ENCODE measurements around the gene OR2H1.
"Not testable (repeated sequence)": the region's sequence is repeated elsewhere in the genome, so short reads cannot be mapped to it uniquely, and the experiment has no call there.

Gene OR2H1

GRCh38 chr6:29456971-29457370, at the start of gene OR2H1, which contains the start of gene OR11A1:
Gene OR2H1 (plus strand): TSS chr6:29457155. CDS start chr6:29461770, 4,615 bp downstream.
Gene OR11A1 (minus strand): TSS chr6:29457071. CDS start chr6:29427641, 29,430 bp downstream.
- no peak for DNase-seq (ENCODE audit: low spot score)

GRCh38 chr6:29414588-29414987, 42.4 kb upstream of the OR2H1 start, which contains the start of gene OR12D1:
Gene OR12D1 (plus strand): TSS chr6:29414928.
- DNase-seq (ENCODE audit: low spot score): no peak

- no peak for DNase-seq (ENCODE audit: low spot score)
Measured at GRCh38 chr6:29419516-29419915, 37.4 kb upstream of the OR2H1 start.

- DNase-seq (ENCODE audit: low spot score): no peak
Measured at GRCh38 chr6:29424168-29424567, 32.8 kb upstream of the OR2H1 start.

GRCh38 chr6:29424575-29424974, 32.4 kb upstream of the OR2H1 start:
- no peak for DNase-seq (ENCODE audit: low spot score)

GRCh38 chr6:29425075-29425474, 31.9 kb upstream of the OR2H1 start:
- no peak for DNase-seq (ENCODE audit: low spot score)

- no peak for DNase-seq (ENCODE audit: low spot score)
Measured at GRCh38 chr6:29426654-29427053, 30.3 kb upstream of the OR2H1 start.

- not testable (repeated sequence) for DNase-seq (ENCODE audit: low spot score)
Measured at GRCh38 chr6:29436730-29437129, 20.2 kb upstream of the OR2H1 start.

GRCh38 chr6:29439006-29439405, 17.9 kb upstream of the OR2H1 start, which contains the start of gene OR10C1:
Gene OR10C1 (plus strand): TSS chr6:29439306. CDS start chr6:29440016, 710 bp downstream.
- DNase-seq (ENCODE audit: low spot score): no peak

GRCh38 chr6:29442719-29443118, 14.2 kb upstream of the OR2H1 start:
- DNase-seq (ENCODE audit: low spot score): no peak

- not testable (repeated sequence) for DNase-seq (ENCODE audit: low spot score)
Measured at GRCh38 chr6:29444031-29444430, 12.9 kb upstream of the OR2H1 start.

- no peak for DNase-seq (ENCODE audit: low spot score)
Measured at GRCh38 chr6:29447670-29448069, 9.3 kb upstream of the OR2H1 start.

GRCh38 chr6:29451471-29452193, 5.3 kb upstream of the OR2H1 start:
- DNase-seq (ENCODE audit: low spot score): no peak

- DNase-seq (ENCODE audit: low spot score): no peak
Measured at GRCh38 chr6:29461021-29461814, 4.3 kb downstream of the OR2H1 start.

GRCh38 chr6:29462022-29462421, 5.1 kb downstream of the OR2H1 start:
- no peak for DNase-seq (ENCODE audit: low spot score)

GRCh38 chr6:29465279-29465678, 8.3 kb downstream of the OR2H1 start:
- DNase-seq (ENCODE audit: low spot score): no peak

- DNase-seq (ENCODE audit: low spot score): no peak
Measured at GRCh38 chr6:29465801-29466200, 8.8 kb downstream of the OR2H1 start.

GRCh38 chr6:29466241-29466640, 9.3 kb downstream of the OR2H1 start:
- DNase-seq (ENCODE audit: low spot score): no peak

- no peak for DNase-seq (ENCODE audit: low spot score)
Measured at GRCh38 chr6:29474996-29475395, 18.0 kb downstream of the OR2H1 start.

GRCh38 chr6:29477923-29478450, 21.0 kb downstream of the OR2H1 start:
- no peak for DNase-seq (ENCODE audit: low spot score)

GRCh38 chr6:29478740-29479139, 21.8 kb downstream of the OR2H1 start:
- no peak for DNase-seq (ENCODE audit: low spot score)

- DNase-seq (ENCODE audit: low spot score): no peak
Measured at GRCh38 chr6:29479560-29479959, 22.6 kb downstream of the OR2H1 start.

GRCh38 chr6:29483186-29483585, 26.2 kb downstream of the OR2H1 start:
- DNase-seq (ENCODE audit: low spot score): no peak
